GM21786 (cell line): ENCODE data around the gene TRAPPC10.
A peak's percentile ranks its signal among the peaks of the same experiment; 100 is the strongest.

Source experiments
- ATAC-seq: cut with Tn5 transposase; IDR thresholded peaks from one replicate; pipeline ENCODE4 v1.9.1; 2021; ENCODE audit not compliant: unreplicated experiment

The TRAPPC10 gene

DNA sequence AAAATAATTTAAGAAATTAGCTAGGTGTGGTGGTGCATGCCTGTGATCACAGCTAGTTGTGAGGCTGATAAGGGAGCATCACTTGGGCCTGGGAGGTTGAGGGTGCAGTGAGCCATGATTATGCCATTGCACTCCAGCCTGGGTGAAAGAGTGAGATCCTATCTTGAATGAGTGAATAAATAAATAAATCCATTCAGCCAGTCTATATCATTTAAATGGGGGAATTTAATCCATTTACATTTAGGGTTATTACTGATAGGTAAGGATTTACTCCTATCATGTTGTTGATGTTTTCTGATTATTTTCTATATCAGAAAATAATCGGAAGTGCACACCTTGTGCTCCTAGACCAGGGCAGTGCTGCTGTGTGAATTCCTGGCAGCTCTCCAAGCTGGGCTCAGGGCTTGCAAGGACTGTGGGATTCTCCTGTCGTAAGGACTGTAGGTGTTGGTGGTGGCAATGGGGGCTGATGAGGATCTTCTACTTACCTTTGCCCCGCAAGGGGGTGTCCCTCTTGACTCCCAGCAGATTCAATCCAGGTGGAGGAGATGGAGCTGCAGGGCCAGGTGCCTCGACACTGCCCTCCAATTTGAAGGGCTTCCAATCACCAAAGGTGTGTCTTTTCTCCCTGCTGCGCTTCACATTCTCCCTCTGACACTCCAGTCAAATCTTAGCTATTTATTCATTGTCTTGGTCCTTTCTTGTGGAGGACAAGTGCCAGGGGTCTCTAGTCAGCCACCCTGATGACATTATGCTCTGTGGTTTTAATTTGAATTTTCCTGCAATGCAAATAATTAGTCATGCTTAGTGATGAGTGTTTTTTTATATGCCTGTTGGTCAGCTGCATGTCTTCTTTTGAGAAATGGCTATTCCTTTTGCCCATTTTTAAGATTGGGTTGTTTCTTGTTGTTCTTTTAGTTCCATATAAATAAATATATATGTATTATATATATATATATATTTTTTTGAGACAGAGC lies 14.1 kb upstream of the TRAPPC10 start:
- no peak for ATAC-seq

- no peak for ATAC-seq
Observed at GRCh38 chr21:44000360-44000759, 11.7 kb upstream of the TRAPPC10 start.

DNA sequence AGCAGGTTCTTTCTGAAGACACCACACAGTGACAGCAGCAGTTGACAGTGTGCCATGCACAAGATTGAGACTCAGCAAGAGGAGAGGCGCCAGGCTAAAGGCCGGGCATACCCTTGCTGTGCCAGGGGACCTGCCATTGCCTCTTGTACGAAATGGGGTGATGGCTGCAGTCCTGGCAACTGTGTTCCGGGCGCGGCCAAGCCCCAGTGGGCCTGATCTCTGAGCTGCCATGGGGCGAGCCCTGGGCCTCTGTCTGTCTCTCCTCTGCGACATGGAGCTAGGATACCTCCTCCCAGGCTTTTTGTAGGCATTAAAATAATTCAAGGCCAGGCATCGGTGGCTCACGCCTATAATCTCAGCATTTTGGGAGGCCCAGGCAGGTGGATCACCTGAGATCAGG lies 9.6 kb upstream of the TRAPPC10 start:
- ATAC-seq: no peak

DNA sequence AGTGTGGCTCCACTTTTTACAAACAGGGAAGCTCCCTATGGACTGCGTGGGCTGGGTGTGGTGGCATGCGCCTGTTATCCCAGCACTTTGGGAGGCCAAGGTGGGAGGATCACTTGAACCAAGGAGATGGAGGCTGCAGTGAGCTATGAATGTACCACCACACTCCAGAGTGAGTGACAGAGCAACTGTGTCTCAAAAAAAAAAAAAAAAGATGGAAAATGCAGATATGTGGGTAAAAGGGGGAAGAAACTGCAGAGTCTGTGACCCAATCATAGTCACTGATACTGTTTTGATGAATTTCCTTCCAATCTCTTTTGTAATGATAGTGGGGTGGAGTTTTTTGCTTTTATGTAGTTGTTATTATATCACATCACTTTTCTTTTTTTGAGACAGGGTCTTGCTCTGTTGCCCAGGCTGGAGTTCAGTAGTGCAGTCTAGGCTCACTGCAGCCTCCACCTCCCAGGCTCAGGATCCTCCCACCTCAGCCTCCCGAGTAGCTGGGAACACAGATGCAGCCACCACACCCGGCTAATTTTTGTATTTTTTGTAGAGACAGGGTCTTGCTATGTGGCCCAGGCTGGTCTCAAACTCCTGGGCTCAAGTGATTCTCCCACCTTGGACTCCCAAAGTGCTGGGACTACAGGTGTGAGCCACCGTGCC lies 8.7 kb upstream of the TRAPPC10 start:
- ATAC-seq: no peak

- ATAC-seq: no peak
Observed at GRCh38 chr21:44005071-44005470, 7.0 kb upstream of the TRAPPC10 start.

DNA sequence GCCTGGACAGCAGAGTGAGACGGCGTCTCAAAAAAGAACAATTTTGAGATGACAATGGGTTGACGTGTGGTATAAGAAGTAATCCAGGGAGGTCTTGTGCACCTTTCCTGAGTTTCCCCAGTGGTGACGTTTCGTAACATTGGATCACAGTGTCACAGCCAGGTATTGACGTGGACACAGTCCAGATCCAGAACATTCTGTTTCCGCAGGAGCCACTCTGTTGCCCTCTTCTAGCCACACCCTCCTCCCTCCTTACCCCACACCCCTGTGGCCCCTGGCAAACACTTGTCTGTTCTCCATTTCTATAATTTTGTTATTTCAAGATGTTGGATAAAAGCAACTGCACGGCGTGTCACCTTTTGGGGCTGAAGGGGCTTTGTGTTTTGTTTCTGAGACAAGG lies 6.5 kb upstream of the TRAPPC10 start:
- ATAC-seq: no peak

GRCh38 chr21:44006017-44006619 lies 6.0 kb upstream of the TRAPPC10 start:
- ATAC-seq: no peak

- no peak for ATAC-seq
Observed at GRCh38 chr21:44006656-44007055, 5.5 kb upstream of the TRAPPC10 start.

DNA sequence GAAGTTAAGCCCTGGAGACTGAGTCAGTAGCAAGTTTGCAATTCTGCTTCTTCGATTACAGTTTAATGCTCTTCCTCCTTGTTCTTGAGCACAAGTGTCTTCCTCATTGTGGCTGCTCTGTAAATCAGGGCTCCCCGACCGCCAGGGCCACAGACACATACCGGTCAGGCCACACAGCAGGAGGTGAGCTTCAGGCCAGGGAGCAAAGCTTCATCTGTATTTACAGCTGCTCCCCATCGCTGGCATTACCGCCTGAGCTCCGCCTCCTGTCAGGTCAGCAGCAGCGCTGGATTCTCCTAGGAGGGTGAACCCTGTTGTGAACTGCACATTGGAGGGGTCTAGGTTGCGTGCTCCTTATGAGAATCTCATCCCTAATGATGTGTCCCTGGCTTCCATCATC lies 1.7 kb upstream of the TRAPPC10 start:
- no peak for ATAC-seq

GRCh38 chr21:44011123-44011522 lies 986 bp upstream of the TRAPPC10 start:
- no peak for ATAC-seq

GRCh38 chr21:44012474-44013379 lies 618 bp downstream of the TRAPPC10 start:
- peak; percentile 58 for ATAC-seq

GRCh38 chr21:44013380-44014088 lies 1.4 kb downstream of the TRAPPC10 start:
- ATAC-seq: no peak

GRCh38 chr21:44017601-44018000 lies 5.5 kb downstream of the TRAPPC10 start:
- no peak for ATAC-seq

GRCh38 chr21:44018127-44018526 lies 6.0 kb downstream of the TRAPPC10 start:
- ATAC-seq: no peak

- no peak for ATAC-seq
Observed at GRCh38 chr21:44018813-44019567, 6.9 kb downstream of the TRAPPC10 start.

DNA sequence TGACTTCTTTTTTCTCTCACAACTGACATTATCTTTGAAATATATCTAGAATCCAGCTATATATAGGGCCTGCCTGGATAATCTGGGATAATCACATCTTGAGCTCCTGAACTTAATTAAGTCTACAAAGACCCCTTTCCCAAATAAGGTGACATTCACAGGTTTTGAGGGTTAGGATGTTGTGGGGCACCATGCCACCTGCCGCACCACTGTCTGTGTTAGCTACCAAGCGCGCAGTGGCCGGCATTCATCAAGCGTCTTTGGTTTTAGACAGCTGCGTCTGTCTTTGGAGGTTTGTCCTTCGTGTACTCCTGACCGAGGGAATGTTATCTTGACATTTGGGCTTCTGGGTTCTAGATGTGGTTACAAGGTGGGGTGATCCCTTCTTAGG lies 7.5 kb downstream of the TRAPPC10 start:
- ATAC-seq: no peak

- ATAC-seq: no peak
Observed at GRCh38 chr21:44020551-44020950, 8.4 kb downstream of the TRAPPC10 start.

- no peak for ATAC-seq
Observed at GRCh38 chr21:44021064-44021463, 9.0 kb downstream of the TRAPPC10 start.

DNA sequence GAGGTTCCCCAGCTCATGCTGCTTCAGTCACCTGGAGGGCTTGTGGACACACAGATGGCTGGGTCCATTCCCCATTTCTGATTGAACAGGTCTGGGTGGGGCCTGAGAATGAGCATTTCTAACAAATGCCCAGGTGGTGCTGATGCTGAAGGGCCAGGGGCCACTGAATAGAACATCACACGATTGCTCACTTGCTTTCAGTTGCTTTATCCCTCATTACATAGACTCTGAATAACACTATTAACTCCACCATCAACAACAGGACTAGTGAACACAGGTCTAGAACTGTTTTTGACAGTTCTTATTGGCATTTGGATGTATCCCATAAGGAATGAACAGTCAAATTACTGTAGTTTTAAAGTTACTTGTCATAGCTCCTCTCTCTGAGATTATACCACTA lies 12.1 kb downstream of the TRAPPC10 start:
- ATAC-seq: no peak
